ENCODE measurements around the gene MEG3. TPM values are rescaled to one million over a fixed set of nuclear protein-coding genes. Genes with fewer than 3 reads are reported as not detected.

MEG3 gene
- total and polyA plus RNA-seq, 2 of the 8 experiments (the other 6 are each of a cell fraction or from before 2014, with no cell fraction given), result 0.17 to 1.1 TPM

- no peaks in the 10 kb centered on the region for H4K20me1 ChIP-seq (replicated peaks in 1 of 2; ENCODE audit: control insufficient read depth in 1 of 2, insufficient read depth in 2 of 2, low read length in 2 of 2)
- ChIA-PET POLR2A (ENCODE audit: partially characterized antibody) (no interaction called here), CTCF (ENCODE audit: partially characterized antibody) (interaction anchor here (0.6 to 3.4 kb wide), 11 partner anchors 13 to 1229 kb away, joined by 3 to 20 read pairs (median 4); no protein-coding TSS in a partner anchor)
- no peak overlapping the region for H2BK12ac ChIP-seq (ENCODE audit: low read depth, low read length)
- H2BK20ac ChIP-seq (ENCODE audit: low read length), result no peak overlapping the region
- WGBS, 2 experiments (ENCODE audit: extremely low coverage in 1 of 2, insufficient coverage in 1 of 2, insufficient read length in 1 of 2, insufficient replicate concordance in 2 of 2, low coverage in 1 of 2, low lambda C conversion rate in 2 of 2, missing lambda C conversion rate in 1 of 2), result 2% methylated on average over 9 of the region's 45 CpGs; no CpG with 5 or more reads in 1 of the 2 experiments
- no peak overlapping the region for H3K14ac ChIP-seq (ENCODE audit: insufficient read length)
- H4K91ac ChIP-seq (replicated peaks; ENCODE audit: insufficient read length, low read length), result no peak overlapping the region
- peaks cover 0 to 25% (median 7%) of the 10 kb centered on the region in 4 experiments for H3K4me1 ChIP-seq (replicated peaks in 1 of 4; ENCODE audit: control insufficient read depth in 3 of 4, insufficient read depth in 4 of 4, low read length in 3 of 4)
- H3K23ac ChIP-seq (ENCODE audit: insufficient read length), result no peak overlapping the region
- H2AFZ ChIP-seq (ENCODE audit: low read length), result no peak overlapping the region
- H3K36me3 ChIP-seq (ENCODE audit: control insufficient read depth in 2 of 4, insufficient read depth in 4 of 4, low read length in 3 of 4), result no peaks in the 10 kb centered on the region
- no peak overlapping the region for H2AK5ac ChIP-seq (ENCODE audit: low read depth, low read length)
- no peak for FAIRE-seq
- no peak overlapping the region for H3K27ac ChIP-seq (ENCODE audit: low read depth, low read length)
- H4K8ac ChIP-seq (ENCODE audit: extremely low read depth, insufficient read depth, low read length), result no peak overlapping the region
- no peak overlapping the region for H3K4ac ChIP-seq (replicated peaks; ENCODE audit: insufficient read length, low read depth, low read length)
- H3K18ac ChIP-seq (ENCODE audit: extremely low read depth, low read length), result 0 out of 2 replicates have a peak overlapping the region, but pooled peaks have one; percentile 29
- peak overlapping the region; percentile 28 to 68 (median 40) for H3K4me3 ChIP-seq (ENCODE audit: extremely low read depth in 1 of 4, insufficient read depth in 2 of 4, low read depth in 3 of 4, low read length in 4 of 4)
- H3K9me3 ChIP-seq (ENCODE audit: insufficient read depth in 2 of 2, low read depth in 1 of 2, low read length in 1 of 2), result peaks cover 0 to 8% of the 10 kb centered on the region in 2 experiments; a peak in 1 of 4 replicates
- peak in 1 of 2 experiments; percentile 84 for DNase-seq (ENCODE audit: low read depth in 1 of 2, low spot score in 2 of 2)
- H3K9ac ChIP-seq (replicated peaks in 1 of 4; ENCODE audit: extremely low read depth in 1 of 4, low read depth in 3 of 4, low read length in 3 of 4), result no peak overlapping the region
- H3K79me1 ChIP-seq (ENCODE audit: low read depth, low read length), result no peaks in the 10 kb centered on the region
- no peak overlapping the region for H3K56ac ChIP-seq (replicated peaks; ENCODE audit: insufficient read length, low read depth, low read length)
- H2BK120ac ChIP-seq (replicated peaks; ENCODE audit: low read depth, low read length), result no peak overlapping the region
- peaks cover 7% of the 10 kb centered on the region for H3K23me2 ChIP-seq (ENCODE audit: low read depth, low read length)
- H3K27me3 ChIP-seq (replicated peaks in 1 of 4; ENCODE audit: control insufficient read depth in 3 of 4, extremely low read depth in 1 of 4, insufficient read depth in 3 of 4, low read length in 3 of 4), result peaks cover 3 to 32% (median 30%) of the 10 kb centered on the region in 4 experiments
- H4K5ac ChIP-seq (ENCODE audit: insufficient read length, low read depth, low read length), result no peak overlapping the region
- no peak overlapping the region for H2BK5ac ChIP-seq (ENCODE audit: low read depth, low read length)
- peak overlapping the region; percentile 59 to 94 for H3K4me2 ChIP-seq (ENCODE audit: insufficient read depth in 1 of 2, low read depth in 2 of 2, low read length in 2 of 2)
- no peaks in the 10 kb centered on the region for H3K79me2 ChIP-seq (ENCODE audit: control insufficient read depth in 1 of 2, insufficient read depth in 2 of 2, low read length in 2 of 2)
- H2BK15ac ChIP-seq (ENCODE audit: low read length), result no peak overlapping the region
- TF ChIP-seq ASH2L (IDR thresholded peaks at IDR 0.05; ENCODE audit: low read length) (peak; percentile 34), BACH1 (IDR thresholded peaks at IDR 0.05; ENCODE audit: low read length) (peak; percentile 75), JUN (IDR thresholded peaks at IDR 0.05; ENCODE audit: low read depth, low read length) (no peak), RAD21 (IDR thresholded peaks at IDR 0.05 in 1 of 2, conservative IDR thresholded peaks at IDR 0.05 in 1 of 2; ENCODE audit: low read depth in 2 of 2, low read length in 2 of 2) (peak; percentile 72 to 77), RFX5 (IDR thresholded peaks at IDR 0.05; ENCODE audit: borderline replicate concordance, low read depth, low read length) (no peak), TEAD4 (IDR thresholded peaks at IDR 0.05; ENCODE audit: low read depth, low read length) (peak; percentile 55; the same call in 1 of the 2 replicates), POLR2A (IDR thresholded peaks at IDR 0.05; ENCODE audit: control extremely low read depth in 1 of 2, low read depth in 2 of 2, low read length in 2 of 2) (no peak), EGR1 (IDR thresholded peaks at IDR 0.05; ENCODE audit: borderline replicate concordance, low read depth, low read length) (no peak), POLR2AphosphoS5 (IDR thresholded peaks at IDR 0.05; ENCODE audit: low read depth, low read length) (no peak), SAP30 (IDR thresholded peaks at IDR 0.05; ENCODE audit: insufficient read depth, insufficient replicate concordance, low read length) (no peak), MAX (IDR thresholded peaks at IDR 0.05) (peak; percentile 45; the same call in 1 of the 2 replicates), RBBP5 (IDR thresholded peaks at IDR 0.05; ENCODE audit: borderline replicate concordance, low read depth, low read length) (no peak)
Observed at GRCh38 chr14:100904307-100905087, 78.6 kb downstream of the MEG3 start.

Measured in H1 (cell line).